Right ventricle myocardium superior (tissue), 1 donor: ENCODE measurements around the gene GPR171. TPM values are rescaled to one million over a fixed set of nuclear protein-coding genes. Genes with fewer than 3 reads are reported as not detected.

Experiments used
- ATAC-seq: fragments of 200-7000 bp; cut with Tn5 transposase; one replicate; pipeline ENCODE4 v1.9.1; 2020; ENCODE audit warnings: mild to moderate bottlenecking; ENCODE audit not compliant: poor library complexity
- DNase-seq: peaks from one replicate; pipeline ENCODE4 v3.0.0-alpha.2; 2020
- intact Hi-C: fragments of 100-400 bp; cut with DNase I; formaldehyde crosslinking; loops from one replicate; pipeline ENCODE4 v1.11.2; 2022
- total RNA-seq: library from RNA; stranded (reverse); fragmentation: NEBNext Ultra II Directional; extraction: Animal tissue kit (Norgen Biotek cat#: 25700); gene quantifications from one replicate; pipeline ENCODE4 v1.2.1, GENCODE V29; 2021
- donor health status: DM: no; HTN: yes; CAD: no; lungs with severe emphysema.

The GPR171 gene
- total RNA-seq, 1 donor from 2014 or later, result 0.24 TPM

- DNase-seq (no peak), ATAC-seq (no peak)
- intact Hi-C loops, result no loop called here
Measured at GRCh38 chr3:151192545-151192944, 10.5 kb downstream of the GPR171 start.

GRCh38 chr3:151191095-151191494 is 11.9 kb downstream of the GPR171 start:
- ATAC-seq, result no peak
- intact Hi-C loops, result no loop called here
- no peak for DNase-seq

- ATAC-seq (no peak), DNase-seq (no peak)
- intact Hi-C loops, result no loop called here
Measured at GRCh38 chr3:151183265-151183671, 19.7 kb downstream of the GPR171 start.

GRCh38 chr3:151182349-151183079 is 20.5 kb downstream of the GPR171 start:
- no peak for ATAC-seq
- DNase-seq, result no peak

GRCh38 chr3:151178208-151178845 is 24.7 kb downstream of the GPR171 start:
- no peak for DNase-seq
- intact Hi-C loops, result no loop called here
- ATAC-seq, result no peak

More at GRCh38 chr3:151182349-151183079, 20.5 kb downstream of the GPR171 start:
- intact Hi-C loops, result no loop called here

GRCh38 chr3:151175952-151176351 is 27.1 kb downstream of the GPR171 start:
- DNase-seq (no peak), ATAC-seq (no peak)
- intact Hi-C loops, result no loop called here

GRCh38 chr3:151174351-151174750 is 28.7 kb downstream of the GPR171 start:
- intact Hi-C loops, result no loop called here
- no peak for DNase-seq
- no peak for ATAC-seq

- DNase-seq (peak; percentile 42), ATAC-seq (peak; percentile 67)
- intact Hi-C loops, result no loop called here
Measured at GRCh38 chr3:151171145-151171757, 31.8 kb downstream of the GPR171 start.

GRCh38 chr3:151169948-151170679 is 32.9 kb downstream of the GPR171 start:
- DNase-seq, result peak; percentile 74
- intact Hi-C loops, result loop anchor here (2.0 kb wide), 1 partner anchor 113 kb away; no protein-coding TSS in a partner anchor
- peak; percentile 73 for ATAC-seq

GRCh38 chr3:151169262-151169947 is 33.6 kb downstream of the GPR171 start:
- intact Hi-C loops, result loop anchor here (2.0 kb wide), 1 partner anchor 113 kb away; no protein-coding TSS in a partner anchor
- DNase-seq, result no peak
- ATAC-seq, result peak; percentile 59

GRCh38 chr3:151168269-151169094 is 34.5 kb downstream of the GPR171 start:
- intact Hi-C loops, result loop anchor here (2.0 kb wide), 1 partner anchor 114 kb away; no protein-coding TSS in a partner anchor
- peak; percentile 89 for DNase-seq
- ATAC-seq, result peak; percentile 80

- DNase-seq, result no peak
- no peak for ATAC-seq
- intact Hi-C loops, result no loop called here
Measured at GRCh38 chr3:151166161-151166560, 36.9 kb downstream of the GPR171 start.

- ATAC-seq (no peak), DNase-seq (no peak)
- intact Hi-C loops, result no loop called here
Measured at GRCh38 chr3:151165226-151165625, 37.8 kb downstream of the GPR171 start.

- intact Hi-C loops, result no loop called here
- DNase-seq (no peak), ATAC-seq (no peak)
Measured at GRCh38 chr3:151159806-151160205, 43.2 kb downstream of the GPR171 start.

GRCh38 chr3:151156618-151157216 is 46.3 kb downstream of the GPR171 start:
- intact Hi-C loops, result no loop called here
- DNase-seq, result no peak
- ATAC-seq, result peak; percentile 61

GRCh38 chr3:151155409-151156128 is 47.4 kb downstream of the GPR171 start:
- DNase-seq, result no peak
- intact Hi-C loops, result no loop called here
- ATAC-seq, result no peak

- ATAC-seq, result no peak
- intact Hi-C loops, result no loop called here
- DNase-seq, result no peak
Measured at GRCh38 chr3:151154566-151154965, 48.5 kb downstream of the GPR171 start.
